Left renal pelvis (tissue), 4 donors: Measurements from ENCODE around the gene HES1. TPM values are rescaled to one million over a fixed set of nuclear protein-coding genes. Genes with fewer than 3 reads are reported as not detected.

ENCODE experiments used
- DNase-seq, 4 donors: peaks; one replicate each; pipeline ENCODE4 v3.0.0-alpha.2; 2013; ENCODE audit warnings: low read depth in 4 of 4, low spot score in 3 of 4
- polyA plus RNA-seq, 4 donors: library from polyadenylated mRNA; unstranded; fragments of 120-200 nt; gene quantifications; one replicate each; pipeline ENCODE4 v1.2.1, GENCODE V29; 2013; ENCODE audit not compliant: insufficient read length in 4 of 4

Gene HES1
- polyA plus RNA-seq, 4 donors = 38.9 to 112 (median 88.4) TPM

GRCh38 chr3:194165271-194166018 is 29.5 kb downstream of the HES1 start:
- no peak for DNase-seq

- no peak for DNase-seq
Observed at GRCh38 chr3:194166682-194167479, 30.9 kb downstream of the HES1 start.

- no peak for DNase-seq
Observed at GRCh38 chr3:194167480-194168282, 31.7 kb downstream of the HES1 start.

DNA sequence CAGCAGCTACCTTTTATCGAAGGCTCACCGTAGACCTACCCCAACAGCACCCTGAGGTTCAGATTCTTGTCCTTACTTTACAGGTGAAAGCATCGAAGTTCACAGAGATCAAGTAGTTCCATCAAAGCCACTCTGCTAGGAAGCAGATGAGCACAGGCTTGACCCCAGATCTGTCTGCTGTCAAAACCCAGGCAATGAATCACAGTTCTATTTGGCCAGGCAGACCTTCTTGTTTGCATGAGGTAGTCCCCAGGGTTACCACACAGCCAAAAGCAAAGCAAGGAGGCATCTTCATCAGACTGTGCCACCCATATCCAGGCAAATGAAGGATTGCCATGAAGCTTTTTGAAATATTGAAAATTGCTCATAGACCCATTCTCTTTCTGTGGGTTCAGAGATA is 33.0 kb downstream of the HES1 start:
- DNase-seq = no peak

DNA sequence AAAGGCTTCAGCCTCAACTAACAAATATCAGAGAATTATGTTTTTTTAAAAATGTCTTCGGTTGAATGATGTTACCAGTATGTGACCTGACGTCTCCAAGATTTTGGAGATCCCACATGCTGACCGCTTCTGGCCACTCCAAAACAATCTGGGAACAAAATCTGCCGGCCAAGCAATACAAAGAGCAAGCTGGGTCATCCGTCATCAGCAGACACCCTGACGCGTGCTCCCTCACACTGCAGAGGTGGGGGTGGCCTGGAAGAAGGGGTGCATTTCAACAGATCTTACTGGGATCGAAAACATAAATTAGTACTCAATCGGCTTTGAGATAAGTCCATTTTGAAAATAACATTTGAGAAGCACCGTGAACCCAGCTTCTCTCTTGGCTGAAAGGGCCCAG is 33.6 kb downstream of the HES1 start:
- no peak for DNase-seq

- no peak for DNase-seq
Observed at GRCh38 chr3:194170793-194171192, 34.8 kb downstream of the HES1 start.

- no peak for DNase-seq
Observed at GRCh38 chr3:194174406-194174805, 38.5 kb downstream of the HES1 start.

GRCh38 chr3:194174980-194175379 is 39.0 kb downstream of the HES1 start:
- no peak for DNase-seq

GRCh38 chr3:194176274-194176991 is 40.5 kb downstream of the HES1 start:
- DNase-seq = no peak

DNA sequence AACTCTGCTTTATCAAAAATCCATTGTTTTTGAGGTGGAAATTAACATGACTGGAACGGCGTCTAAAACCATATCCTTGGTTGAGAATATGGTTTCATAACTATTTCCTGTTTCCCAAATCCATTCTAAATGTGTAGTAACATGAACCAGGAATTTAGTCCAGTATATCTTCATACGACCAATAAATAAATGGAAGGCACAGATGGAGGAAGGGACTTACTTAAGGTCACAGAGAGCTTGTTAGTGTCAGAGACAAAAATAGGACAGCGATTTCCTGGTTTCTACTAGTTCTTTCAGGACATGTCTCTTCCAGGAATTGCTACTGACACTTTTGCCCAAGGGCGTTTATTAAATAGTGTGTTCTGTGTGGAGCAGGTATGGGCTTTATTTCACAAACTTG is 41.2 kb downstream of the HES1 start:
- no peak for DNase-seq

DNA sequence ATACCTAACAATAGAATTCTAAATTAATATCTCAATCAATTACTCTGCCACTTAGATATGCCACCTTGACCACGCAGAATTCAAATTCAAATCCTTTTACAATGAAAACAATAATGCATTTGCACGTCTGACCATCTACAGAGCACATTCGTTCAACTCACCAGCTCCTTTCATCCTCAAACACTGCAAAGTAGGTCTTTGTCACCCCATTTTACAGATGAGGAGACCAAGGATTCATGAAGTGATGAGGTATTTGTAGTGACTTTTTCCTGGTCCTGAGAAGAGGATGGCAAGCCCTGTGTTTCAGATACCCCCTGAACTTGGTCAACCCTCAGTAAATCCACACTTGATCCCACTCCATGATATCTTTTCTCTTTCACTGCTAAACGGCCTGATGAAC is 42.2 kb downstream of the HES1 start:
- DNase-seq = no peak

DNA sequence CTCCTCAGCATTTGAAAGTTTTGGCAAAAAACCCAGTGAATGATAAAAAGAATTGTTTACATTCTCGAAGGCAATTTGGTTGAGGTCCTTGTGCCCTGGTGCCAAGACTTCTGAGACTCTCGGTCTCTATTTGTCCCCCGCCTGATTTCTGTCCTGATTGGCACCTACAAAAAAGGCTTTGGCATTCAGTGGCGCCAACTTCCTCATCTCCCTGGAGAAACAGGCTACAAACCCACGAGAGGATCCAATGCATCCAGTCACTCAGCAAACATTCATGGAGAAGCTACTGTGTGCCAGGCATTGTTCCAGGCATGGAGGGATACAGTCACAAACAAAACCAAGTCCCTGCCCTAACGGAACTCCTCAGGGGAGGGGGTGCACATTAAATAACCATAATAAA is 42.7 kb downstream of the HES1 start:
- DNase-seq = no peak

GRCh38 chr3:194180570-194180969 is 44.6 kb downstream of the HES1 start:
- DNase-seq = no peak

GRCh38 chr3:194181612-194182529 is 45.9 kb downstream of the HES1 start:
- no peak for DNase-seq

GRCh38 chr3:194183271-194183670 is 47.3 kb downstream of the HES1 start:
- DNase-seq = no peak

- DNase-seq = no peak
Observed at GRCh38 chr3:194184265-194184751, 48.4 kb downstream of the HES1 start.

DNA sequence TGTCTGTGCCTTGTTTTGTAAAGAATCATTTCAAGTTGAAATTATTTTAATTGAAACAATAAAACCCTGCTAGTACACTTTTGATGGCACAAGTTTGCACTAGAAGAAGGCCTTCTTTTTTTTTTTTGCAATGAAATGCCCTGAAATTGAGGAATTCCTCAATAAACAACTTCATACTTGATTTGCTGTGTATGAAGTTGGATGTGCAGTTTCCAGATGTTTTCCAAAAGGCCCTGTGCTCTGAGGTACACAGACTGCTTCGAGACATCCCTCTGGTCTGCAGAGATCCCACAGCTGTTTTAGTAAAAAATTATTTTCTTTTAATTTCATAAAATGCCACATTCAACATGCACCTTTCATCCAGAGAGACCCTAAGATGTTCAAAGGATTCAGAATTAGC is 48.9 kb downstream of the HES1 start:
- no peak for DNase-seq

DNA sequence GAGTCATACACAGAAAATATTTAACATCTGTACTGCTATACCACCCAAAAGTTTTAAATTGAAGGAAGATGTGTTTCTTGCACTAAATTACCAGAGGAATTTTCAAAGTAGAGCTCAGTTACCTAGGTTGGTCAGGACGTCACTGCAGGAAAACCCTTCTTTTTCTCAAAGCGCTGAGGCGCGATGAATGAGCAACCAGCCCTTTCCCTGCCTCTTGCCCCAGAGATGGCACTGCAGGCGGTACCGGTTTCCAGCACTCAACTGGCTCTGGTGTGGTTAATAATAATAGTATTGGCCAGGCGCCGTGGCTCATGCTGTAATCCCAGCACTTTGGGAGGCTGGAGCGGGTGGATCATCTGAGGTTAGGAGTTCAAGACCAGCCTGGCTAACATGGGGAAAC is 49.3 kb downstream of the HES1 start:
- DNase-seq = no peak

GRCh38 chr3:194187233-194187944 is 51.4 kb downstream of the HES1 start:
- DNase-seq = no peak
